GM15510 (cell line): ENCODE results near the gene AHR.

Experiments used
- POLR2A ChIP-seq: IDR thresholded peaks from 3 replicates; pipeline ENCODE4 v1.6.1; 2011; ENCODE audit warnings: borderline replicate concordance; ENCODE audit not compliant: insufficient read length; ENCODE audit errors: extremely low read depth

AHR gene

DNA sequence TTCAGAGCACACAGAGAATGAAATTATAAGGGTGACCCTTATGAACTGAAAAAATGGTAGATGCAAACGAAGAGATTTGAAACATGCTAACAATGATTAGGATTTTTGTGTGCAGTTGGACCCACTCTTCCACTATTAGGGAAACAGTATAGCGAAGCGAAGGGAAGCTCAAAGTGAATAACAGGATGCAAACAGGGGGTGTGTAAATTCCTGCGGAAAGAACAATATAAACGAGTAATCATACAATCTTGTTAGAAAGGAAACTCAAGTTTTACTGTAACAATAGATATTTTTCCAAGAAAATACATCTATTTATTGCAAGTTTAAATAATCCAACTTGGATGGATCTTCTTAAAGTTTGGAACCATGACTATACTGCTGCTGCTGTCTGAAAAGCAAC lies 14.7 kb downstream of the AHR start:
- no peak for TF ChIP-seq POLR2A

GRCh38 chr7:17315974-17316373 lies 17.5 kb downstream of the AHR start:
- TF ChIP-seq POLR2A, result no peak

DNA sequence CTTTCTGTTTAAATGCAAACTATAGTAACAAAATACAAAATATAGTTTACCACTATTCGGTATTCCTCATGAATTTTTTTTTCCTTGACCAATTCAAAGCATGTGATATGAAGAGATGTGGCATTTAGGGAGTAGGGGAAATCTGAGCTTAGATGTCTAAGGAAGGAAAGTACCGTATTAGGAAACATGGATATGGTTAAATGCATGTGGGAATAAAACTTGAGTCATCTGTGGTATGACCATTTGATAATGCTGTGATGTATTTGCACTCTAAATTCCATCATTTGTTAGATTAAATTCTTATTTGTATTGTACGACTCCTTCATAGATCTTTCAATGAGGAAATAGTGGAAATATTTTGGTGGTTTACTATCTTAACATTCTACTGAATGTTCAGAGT lies 19.7 kb downstream of the AHR start:
- no peak for TF ChIP-seq POLR2A

DNA sequence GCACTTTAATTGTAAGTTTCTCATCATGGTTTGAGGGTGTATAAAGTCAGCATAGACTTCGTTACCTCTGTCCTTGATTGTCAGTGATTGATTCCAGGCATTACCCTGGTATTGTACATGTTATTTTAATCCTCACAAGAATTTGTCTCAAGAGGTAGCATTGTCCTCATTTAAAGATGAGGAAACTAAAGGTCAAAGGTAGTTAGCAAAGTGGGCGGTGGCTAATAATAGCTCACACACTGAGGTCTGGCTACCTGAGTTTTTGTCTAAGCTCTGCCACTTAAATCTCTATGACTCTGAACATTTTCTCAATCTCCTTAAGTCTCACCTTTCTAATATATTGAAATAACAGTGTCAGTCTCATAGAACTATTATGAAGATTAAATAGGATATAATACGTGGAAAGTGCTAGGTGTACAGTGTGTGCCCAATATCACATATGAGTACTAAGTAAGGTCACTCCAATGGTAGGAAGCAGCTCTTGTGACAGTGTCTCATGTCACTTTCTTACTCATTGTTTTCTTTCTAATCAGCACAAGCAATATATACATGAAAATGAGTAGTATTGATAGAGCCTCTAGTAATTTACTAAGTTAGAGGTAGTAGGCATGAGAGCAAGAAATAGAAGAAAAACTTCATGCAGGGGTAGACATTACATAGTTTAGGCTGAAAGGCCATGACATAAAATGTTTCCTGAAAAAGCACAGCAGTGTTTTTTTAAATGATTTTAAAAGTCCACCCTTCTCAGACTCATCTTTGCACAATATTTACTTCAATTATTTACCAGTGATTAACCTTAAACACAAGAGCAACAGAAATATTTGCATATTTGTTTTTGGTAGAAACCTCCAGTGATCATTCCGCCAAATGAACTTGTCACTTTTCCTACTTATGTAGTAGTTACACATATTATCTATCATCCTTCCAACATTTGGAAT lies 21.0 kb downstream of the AHR start:
- TF ChIP-seq POLR2A, result no peak

DNA sequence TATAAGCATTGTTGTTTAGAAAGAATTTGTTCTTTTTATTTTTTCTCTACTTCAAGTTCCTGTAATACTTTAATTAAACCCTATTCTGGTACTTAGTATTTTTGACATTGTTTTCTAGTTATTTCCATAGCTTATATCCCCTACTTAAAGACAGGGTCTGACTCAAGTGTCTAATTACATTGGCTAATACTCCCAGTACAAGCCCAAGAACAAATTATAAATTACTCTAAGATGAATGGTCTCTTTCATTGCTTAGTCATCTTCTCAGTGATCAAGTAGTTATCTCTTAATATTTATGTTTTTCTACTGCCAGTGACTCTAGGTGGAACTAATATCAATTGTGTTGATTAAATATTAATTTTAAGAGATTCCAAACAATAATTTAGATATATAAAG lies 21.6 kb downstream of the AHR start:
- TF ChIP-seq POLR2A, result no peak

DNA sequence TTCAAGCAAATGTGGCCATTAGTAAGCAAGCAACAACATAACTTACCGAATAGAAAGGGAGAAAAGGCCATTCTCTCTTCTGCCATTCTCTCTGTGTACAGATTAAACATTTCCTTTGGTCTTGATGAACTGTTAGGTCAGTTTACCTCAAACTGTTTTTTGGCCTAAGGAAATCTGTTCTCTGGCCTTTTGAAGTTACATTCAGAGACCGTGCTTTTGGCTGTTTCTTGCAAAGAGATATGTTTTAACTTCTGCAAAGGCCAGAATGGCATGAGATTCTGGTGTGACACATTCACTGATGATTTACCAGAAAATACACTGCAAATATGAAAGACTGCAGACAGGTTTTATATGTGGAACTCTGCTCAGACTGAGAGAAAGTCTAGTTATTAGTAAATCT lies 22.2 kb downstream of the AHR start:
- TF ChIP-seq POLR2A, result no peak

DNA sequence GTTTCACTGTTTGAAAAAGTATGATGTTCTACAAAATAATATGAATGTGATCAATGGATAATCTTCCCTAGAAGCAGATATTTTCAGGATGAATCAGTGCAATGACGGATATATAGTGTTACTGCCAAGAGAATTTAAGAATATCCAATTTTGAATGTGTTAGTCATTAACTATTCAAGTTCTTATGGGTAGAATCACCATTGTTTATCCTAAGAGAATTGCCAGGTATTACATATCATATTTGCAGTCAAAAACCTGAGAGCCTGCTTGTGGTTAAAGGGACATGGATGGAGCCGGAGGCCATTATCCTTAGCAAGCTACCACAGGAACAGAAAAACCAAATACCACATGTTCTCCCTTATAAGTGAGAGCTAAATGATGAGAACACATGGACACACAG lies 26.9 kb downstream of the AHR start:
- TF ChIP-seq POLR2A, result no peak

GRCh38 chr7:17326378-17326777 lies 27.9 kb downstream of the AHR start:
- TF ChIP-seq POLR2A, result no peak

DNA sequence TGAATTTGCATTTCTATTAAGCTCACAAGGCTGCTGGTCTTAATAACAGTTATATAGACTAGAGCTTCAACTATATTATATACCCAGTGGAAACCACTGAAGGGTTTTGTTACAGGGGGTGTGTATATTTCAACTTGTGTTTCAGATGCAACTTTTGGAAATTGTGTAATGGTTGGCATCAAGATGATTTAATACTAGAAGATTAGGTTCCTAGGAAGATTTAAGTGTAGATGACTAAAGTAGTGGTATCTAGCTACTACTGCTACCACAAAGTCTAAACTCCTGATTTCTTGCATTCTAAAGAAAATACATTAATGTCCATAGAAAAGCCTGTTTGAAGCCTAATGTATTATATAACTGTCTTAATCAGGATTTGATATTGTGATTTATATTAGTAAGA lies 30.2 kb downstream of the AHR start:
- no peak for TF ChIP-seq POLR2A

GRCh38 chr7:17329440-17329839 lies 31.0 kb downstream of the AHR start:
- no peak for TF ChIP-seq POLR2A

DNA sequence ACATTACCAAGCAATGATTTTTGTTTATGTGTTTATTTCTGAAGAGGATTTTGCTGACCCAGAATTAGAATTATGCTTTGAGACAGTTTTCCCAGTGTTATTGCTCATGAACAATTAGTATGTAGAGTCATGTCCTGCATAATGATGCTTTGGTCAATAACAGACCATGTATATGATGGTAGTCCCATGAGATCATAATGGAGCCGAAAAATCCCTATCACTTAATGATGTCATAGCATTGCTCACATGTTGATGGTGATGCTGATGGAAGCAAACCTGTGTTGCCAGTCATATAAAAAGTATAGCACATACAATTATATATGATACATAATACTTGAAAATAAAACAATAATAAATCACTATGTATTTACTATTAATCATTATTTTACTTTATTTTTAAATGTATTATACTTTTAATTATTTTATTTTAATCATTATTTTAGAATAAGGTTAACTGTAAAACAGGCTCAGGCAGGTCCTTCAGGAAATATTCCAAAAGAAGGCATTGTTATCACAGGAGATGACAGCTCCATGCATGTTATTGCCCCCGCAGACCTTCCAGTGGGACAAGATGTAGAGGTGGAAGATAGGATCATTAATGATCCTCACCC lies 33.5 kb downstream of the AHR start:
- TF ChIP-seq POLR2A, result no peak

GRCh38 chr7:17333221-17333620 lies 34.8 kb downstream of the AHR start:
- no peak for TF ChIP-seq POLR2A

GRCh38 chr7:17336168-17336567 lies 37.7 kb downstream of the AHR start:
- no peak for TF ChIP-seq POLR2A

GRCh38 chr7:17339139-17339538 lies 40.7 kb downstream of the AHR start:
- no peak for TF ChIP-seq POLR2A

DNA sequence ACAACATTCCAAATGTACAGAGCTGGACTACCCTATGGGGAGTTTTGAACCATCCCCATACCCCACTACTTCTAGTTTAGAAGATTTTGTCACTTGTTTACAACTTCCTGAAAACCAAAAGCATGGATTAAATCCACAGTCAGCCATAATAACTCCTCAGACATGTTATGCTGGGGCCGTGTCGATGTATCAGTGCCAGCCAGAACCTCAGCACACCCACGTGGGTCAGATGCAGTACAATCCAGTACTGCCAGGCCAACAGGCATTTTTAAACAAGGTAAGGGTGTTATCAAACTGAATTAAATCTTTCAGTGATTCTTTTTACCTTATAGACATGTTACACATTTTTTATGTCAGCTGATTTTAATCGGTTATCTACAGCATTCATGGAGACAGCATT lies 41.5 kb downstream of the AHR start:
- no peak for TF ChIP-seq POLR2A

DNA sequence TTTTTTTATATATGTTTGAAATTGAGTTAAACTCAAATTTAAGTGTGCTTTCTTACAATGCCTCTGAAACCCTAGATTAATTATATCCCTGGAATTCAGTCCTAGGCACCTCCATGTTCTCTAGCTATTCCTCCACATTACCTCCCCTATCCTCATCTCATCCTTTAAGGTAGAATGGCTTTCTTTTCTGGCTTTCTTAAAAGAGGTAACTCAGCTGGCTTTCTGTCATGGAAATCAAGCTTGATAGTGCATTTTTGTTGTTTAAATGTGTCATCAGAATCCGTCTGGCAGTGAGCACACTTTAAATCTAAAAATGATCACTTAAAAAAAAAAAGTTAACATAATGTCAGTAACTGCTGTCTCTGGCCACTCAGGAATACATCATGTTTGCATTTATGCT lies 42.2 kb downstream of the AHR start:
- no peak for TF ChIP-seq POLR2A

DNA sequence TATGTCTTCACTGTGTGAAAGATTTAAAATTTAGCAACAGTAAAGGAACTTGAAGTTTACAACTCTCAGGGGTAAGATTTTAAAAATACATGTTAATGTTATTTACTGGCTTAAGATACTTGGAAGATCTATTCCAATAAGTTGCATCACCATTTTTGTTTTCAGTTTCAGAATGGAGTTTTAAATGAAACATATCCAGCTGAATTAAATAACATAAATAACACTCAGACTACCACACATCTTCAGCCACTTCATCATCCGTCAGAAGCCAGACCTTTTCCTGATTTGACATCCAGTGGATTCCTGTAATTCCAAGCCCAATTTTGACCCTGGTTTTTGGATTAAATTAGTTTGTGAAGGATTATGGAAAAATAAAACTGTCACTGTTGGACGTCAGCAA lies 44.3 kb downstream of the AHR start:
- no peak for TF ChIP-seq POLR2A

DNA sequence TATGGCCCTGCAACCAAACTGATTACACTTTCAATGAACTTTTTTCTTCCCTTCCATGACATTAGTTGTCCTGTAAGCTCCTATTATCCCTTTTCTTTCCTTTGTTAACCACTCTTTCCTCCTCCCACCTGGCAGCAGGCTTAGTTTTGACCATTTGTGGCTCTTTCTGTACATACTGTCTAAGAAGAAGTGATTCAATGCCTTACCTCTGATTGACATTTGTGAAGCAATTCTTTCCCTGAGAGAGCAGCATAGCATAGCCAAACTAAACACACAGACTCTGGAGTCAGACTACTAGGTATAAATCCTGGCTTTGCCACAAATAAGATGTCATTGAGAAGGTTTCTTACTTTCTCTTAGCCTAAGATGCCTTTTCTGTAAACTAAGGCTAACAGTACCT lies 48.9 kb downstream of the AHR start:
- TF ChIP-seq POLR2A, result no peak
